Gastrocnemius medialis (tissue), 4 donors: Measurements from ENCODE around the gene PLCB3. TPM values are rescaled to one million over a fixed set of nuclear protein-coding genes. Genes with fewer than 3 reads are reported as not detected.

ENCODE experiments used
- ATAC-seq, 2 donors: fragments of 150-250 bp; one replicate each; pipeline ENCODE4 v1.9.1; 2016
- DNase-seq, 2 donors: peaks; one replicate each; pipeline ENCODE4 v3.0.0-alpha.2; 2019
- H3K27ac ChIP-seq, 4 donors: fragments of 200-600 bp; sonication (generic); 1 replicate in 1 of 4; 2 replicates in 3 of 4; pipeline ENCODE4 v1.5.1; 2016 to 2018; ENCODE audit warnings: mild to moderate bottlenecking in 2 of 4, moderate library complexity in 1 of 4
- H3K27me3 ChIP-seq, 3 donors: fragments of 200-600 bp; sonication (generic) in 2 of 3; 1 replicate in 1 of 3; 2 replicates in 2 of 3; pipeline versions ENCODE4 v1.5.1 to v1.6.0; 2016 to 2019; ENCODE audit warnings: mild to moderate bottlenecking in 1 of 3, moderate library complexity in 1 of 3
- H3K36me3 ChIP-seq, 2 donors: fragments of 200-600 bp; sonication (generic) in 1 of 2; one replicate each; pipeline ENCODE4 v1.5.1; 2017 to 2018
- H3K4me1 ChIP-seq, 2 donors: fragments of 200-600 bp; sonication (generic) in 1 of 2; one replicate each; pipeline ENCODE4 v1.5.1; 2016 to 2017; ENCODE audit warnings: mild to moderate bottlenecking in 2 of 2
- H3K4me3 ChIP-seq, 4 donors: fragments of 200-600 bp; sonication (generic) in 3 of 4; 1 replicate in 1 of 4; 2 replicates in 3 of 4; pipeline ENCODE4 v1.5.1; 2016 to 2019; ENCODE audit warnings: mild to moderate bottlenecking in 2 of 4
- H3K9me3 ChIP-seq, 3 donors: fragments of 200-600 bp; sonication (generic) in 2 of 3; 1 replicate in 1 of 3; 2 replicates in 2 of 3; pipeline ENCODE4 v1.5.1; 2016 to 2019
- POLR2A ChIP-seq, 2 donors: fragments of 450-650 bp; IDR thresholded peaks; one replicate each; pipeline ENCODE4 v1.6.1; 2017; ENCODE audit warnings: antibody characterized with exemption in 2 of 2, mild to moderate bottlenecking in 2 of 2, moderate library complexity in 2 of 2
- in situ Hi-C, 4 donors: fragments of 200-750 bp; cut with MboI; loops; one replicate each; pipeline versions ENCODE4 v1.15.0 to v1.8.0; 2017; ENCODE audit warnings: low sequenced_read_pairs in 4 of 4
- intact Hi-C: fragments of 100-400 bp; cut with DNase I; formaldehyde crosslinking; loops from one replicate; pipeline ENCODE4 v1.15.1; 2023; ENCODE audit warnings: low total_unique reads
- total RNA-seq, 4 donors: library from RNA; depleted of rRNA; stranded (reverse); fragments of >200 nt; gene quantifications; one replicate each; pipeline versions ENCODE4 v1.1.0 to v1.2.3, GENCODE V29; 2016
- TF ChIP-seq, protein P1 (sequence below), 5 experiments: fragments of 450-650 bp in 3 of 5; fragments of 200-600 bp in 2 of 5; sonication (generic) in 2 of 5; IDR thresholded peaks in 4 of 5; conservative IDR thresholded peaks in 1 of 5; 1 replicate in 4 of 5; 2 replicates in 1 of 5; pipeline ENCODE4 v1.5.1; 2016 to 2019; ENCODE audit warnings: antibody characterized with exemption in 5 of 5, mild to moderate bottlenecking in 3 of 5, moderate library complexity in 3 of 5

Gene PLCB3
- total RNA-seq, 4 donors from 2014 or later: 4.7 to 9.7 (median 6.2) TPM

DNA sequence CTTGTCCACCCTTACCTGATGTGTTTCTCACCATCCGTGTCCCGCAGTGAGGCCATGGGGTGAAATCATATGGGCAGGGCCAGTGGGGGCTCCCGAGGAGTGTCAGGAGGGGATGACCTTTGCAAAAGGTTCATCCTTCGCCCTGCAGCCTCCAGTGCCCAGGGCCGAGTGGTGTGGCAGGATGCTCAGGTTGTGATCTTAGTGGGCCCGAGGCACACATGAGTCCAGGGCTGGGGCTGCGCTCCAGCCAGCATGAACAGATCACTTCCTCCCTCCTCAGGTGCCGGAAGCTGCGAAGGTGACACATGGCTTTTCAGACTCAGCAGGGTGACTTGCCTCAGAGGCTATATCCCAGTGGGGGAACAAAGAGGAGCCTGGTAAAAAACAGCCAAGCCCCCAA is 13.3 kb upstream of the PLCB3 start:
- peaks cover 29 to 41% of the 10 kb centered on the region in 2 donors for H3K4me1 ChIP-seq

DNA sequence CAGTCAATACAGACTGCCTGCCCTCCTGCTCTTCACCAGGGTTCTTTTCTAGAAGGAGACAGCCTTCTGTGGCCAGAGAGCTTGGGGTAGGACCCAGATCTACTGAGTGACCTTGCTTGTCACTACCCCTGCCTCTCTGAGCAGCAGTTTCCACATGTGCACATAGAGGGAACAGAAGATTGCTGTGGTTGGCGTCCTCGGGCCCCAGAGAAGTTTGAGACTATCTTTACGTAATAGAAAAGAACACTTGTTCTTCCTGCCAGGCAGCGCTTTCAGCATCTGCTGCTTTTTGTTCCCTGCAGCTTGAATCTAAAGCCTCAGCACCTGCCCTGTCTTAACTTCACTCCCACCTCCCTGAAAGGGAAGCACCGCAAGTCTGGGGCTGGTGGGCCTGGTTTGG is 12.3 kb upstream of the PLCB3 start:
- DNase-seq: no peak
- ATAC-seq: no peak
- peak overlapping the region in 3 of 4 donors; percentile 92 to 100 (median 93) for H3K27ac ChIP-seq
- no peak overlapping the region for H3K4me3 ChIP-seq
- no peaks in the 10 kb centered on the region for H3K9me3 ChIP-seq
- H3K36me3 ChIP-seq: peaks cover 0 to 10% of the 10 kb centered on the region in 2 donors
- TF ChIP-seq, protein P1, sequence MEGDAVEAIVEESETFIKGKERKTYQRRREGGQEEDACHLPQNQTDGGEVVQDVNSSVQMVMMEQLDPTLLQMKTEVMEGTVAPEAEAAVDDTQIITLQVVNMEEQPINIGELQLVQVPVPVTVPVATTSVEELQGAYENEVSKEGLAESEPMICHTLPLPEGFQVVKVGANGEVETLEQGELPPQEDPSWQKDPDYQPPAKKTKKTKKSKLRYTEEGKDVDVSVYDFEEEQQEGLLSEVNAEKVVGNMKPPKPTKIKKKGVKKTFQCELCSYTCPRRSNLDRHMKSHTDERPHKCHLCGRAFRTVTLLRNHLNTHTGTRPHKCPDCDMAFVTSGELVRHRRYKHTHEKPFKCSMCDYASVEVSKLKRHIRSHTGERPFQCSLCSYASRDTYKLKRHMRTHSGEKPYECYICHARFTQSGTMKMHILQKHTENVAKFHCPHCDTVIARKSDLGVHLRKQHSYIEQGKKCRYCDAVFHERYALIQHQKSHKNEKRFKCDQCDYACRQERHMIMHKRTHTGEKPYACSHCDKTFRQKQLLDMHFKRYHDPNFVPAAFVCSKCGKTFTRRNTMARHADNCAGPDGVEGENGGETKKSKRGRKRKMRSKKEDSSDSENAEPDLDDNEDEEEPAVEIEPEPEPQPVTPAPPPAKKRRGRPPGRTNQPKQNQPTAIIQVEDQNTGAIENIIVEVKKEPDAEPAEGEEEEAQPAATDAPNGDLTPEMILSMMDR (IDR thresholded peaks at IDR 0.05 in 4 of 5, conservative IDR thresholded peaks at IDR 0.05 in 1 of 5): no peak
- TF ChIP-seq POLR2A (IDR thresholded peaks at IDR 0.05): no peak
- intact Hi-C loops: no loop called here
- H3K4me1 ChIP-seq: peaks cover 27 to 43% of the 10 kb centered on the region in 2 donors
- in situ Hi-C loops: no loop called here
- H3K27me3 ChIP-seq: no peaks in the 10 kb centered on the region

More for the DNA sequence above, 13.3 kb upstream of the PLCB3 start:
- Histone ChIP-seq H3K4me3 (no peak overlapping the region), H3K36me3 (peaks cover 0 to 5% of the 10 kb centered on the region in 2 donors), H3K9me3 (no peaks in the 10 kb centered on the region), H3K27me3 (no peaks in the 10 kb centered on the region), H3K27ac (peak overlapping the region in 1 of 4 donors; percentile 100)
- in situ Hi-C loops: no loop called here
- TF ChIP-seq, protein P1 (IDR thresholded peaks at IDR 0.05 in 4 of 5, conservative IDR thresholded peaks at IDR 0.05 in 1 of 5): no peak
- no peak for TF ChIP-seq POLR2A (IDR thresholded peaks at IDR 0.05)
- ATAC-seq: no peak
- DNase-seq: no peak
- intact Hi-C loops: no loop called here

DNA sequence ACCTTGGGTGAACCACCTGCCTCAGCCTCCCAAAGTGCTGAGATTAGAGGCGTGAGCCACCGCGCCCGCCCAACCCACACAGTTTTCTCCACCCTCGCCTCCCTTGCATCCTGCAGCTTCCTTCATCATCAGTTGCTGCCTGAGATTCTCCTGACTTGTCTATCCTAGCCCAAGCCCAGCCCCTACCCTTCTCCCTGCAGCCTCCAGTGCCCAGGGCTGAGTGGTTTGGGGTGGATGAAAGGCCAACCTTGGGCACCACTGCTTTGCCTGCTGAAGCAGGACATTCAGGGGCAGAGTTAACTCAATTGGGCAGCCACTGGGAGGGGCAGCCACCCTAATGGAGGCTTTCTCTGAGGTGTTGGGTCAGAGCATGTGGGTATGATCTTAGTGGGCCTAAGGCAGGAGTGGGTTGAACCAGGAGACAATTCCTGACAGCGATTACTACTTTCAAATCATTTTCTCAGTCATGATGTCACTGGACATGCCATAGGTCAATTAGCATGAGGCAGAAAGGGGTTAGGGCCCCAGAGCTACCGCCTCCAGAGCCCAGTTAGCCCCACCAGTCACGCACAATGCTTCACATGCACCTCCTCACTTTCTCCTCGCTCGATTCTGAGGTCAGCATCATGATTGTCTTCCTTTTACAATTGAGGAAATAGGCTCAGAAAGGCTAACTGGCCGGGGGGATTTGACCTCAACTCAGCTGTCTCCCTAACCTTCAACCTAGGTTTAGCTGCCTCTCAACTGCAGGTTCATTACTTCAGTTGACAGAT is 11.5 kb upstream of the PLCB3 start:
- DNase-seq (no peak), ATAC-seq (no peak)
- Histone ChIP-seq H3K4me3 (peak overlapping the region; percentile 85 to 96 (median 86)), H3K27me3 (no peaks in the 10 kb centered on the region), H3K36me3 (peaks cover 0 to 13% of the 10 kb centered on the region in 2 donors), H3K27ac (peak overlapping the region; percentile 92 to 100 (median 96)), H3K4me1 (peaks cover 32 to 45% of the 10 kb centered on the region in 2 donors), H3K9me3 (no peaks in the 10 kb centered on the region)
- TF ChIP-seq, protein P1 (IDR thresholded peaks at IDR 0.05 in 4 of 5, conservative IDR thresholded peaks at IDR 0.05 in 1 of 5): no peak
- TF ChIP-seq POLR2A (IDR thresholded peaks at IDR 0.05): no peak
- intact Hi-C loops: loop anchor here (2.0 to 10.0 kb wide), 2 partner anchors 31 to 635 kb away; partner anchors contain the start of gene EHD1
- in situ Hi-C loops: no loop called here

DNA sequence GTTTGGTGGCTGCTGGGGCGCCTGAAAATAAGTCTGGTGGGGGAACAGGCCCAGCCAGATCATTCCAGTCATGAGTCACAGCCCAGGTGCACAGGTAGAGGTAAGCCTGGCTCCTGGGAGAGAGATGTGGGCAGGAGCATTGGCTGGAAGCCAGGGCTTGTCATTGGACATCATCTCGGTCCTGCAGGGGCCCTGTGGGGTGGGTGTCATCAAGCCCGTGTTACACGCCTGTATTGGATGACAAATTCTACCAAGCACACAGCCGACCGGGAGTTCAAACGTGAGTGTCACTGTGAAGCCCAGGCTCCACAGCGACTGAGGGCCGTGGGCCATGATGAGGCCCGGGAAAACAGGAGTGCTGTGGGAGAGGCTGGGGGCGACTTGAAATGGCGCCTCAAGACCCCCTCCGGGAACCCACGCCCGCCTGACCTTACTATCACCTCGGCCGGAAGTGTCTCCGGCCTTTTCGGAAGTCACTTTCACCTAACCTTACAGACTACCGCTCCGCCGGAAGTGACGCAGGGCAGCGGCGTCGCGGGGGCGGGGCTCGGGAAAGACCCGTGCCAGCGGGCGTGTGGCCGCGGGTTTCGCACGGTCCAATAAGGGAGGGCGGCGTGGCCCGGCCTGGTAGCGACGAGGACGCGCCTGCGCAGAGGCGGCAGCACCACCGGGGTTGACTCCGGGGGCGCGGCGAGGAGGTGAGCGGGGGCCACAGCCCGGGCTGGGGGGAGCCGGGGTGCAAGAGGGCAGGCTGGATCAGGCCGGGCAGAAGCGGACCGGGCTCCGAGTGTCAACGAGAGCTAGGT is 10.7 kb upstream of the PLCB3 start, which contains the start of gene FKBP2:
Gene FKBP2 (plus strand): TSS at position 661 of the 806 bp plus-strand sequence. CDS start 1,293 bp downstream, outside the sequence.
- TF ChIP-seq POLR2A (IDR thresholded peaks at IDR 0.05): peak; percentile 97 to 98
- TF ChIP-seq, protein P1 (IDR thresholded peaks at IDR 0.05 in 4 of 5, conservative IDR thresholded peaks at IDR 0.05 in 1 of 5): no peak
- DNase-seq (peak; percentile 94 to 98), ATAC-seq (peak; percentile 64 to 69)
- in situ Hi-C loops: no loop called here
- Histone ChIP-seq H3K27ac (peak within 1 kb of the TSS; percentile 92 to 100 (median 96)), H3K4me1 (peaks cover 33 to 42% of the 10 kb centered on the region in 2 donors), H3K27me3 (no peaks in the 10 kb centered on the region), H3K9me3 (no peaks in the 10 kb centered on the region), H3K36me3 (peaks cover 0 to 13% of the 10 kb centered on the region in 2 donors), H3K4me3 (peak within 1 kb of the TSS; percentile 85 to 96 (median 91))
- intact Hi-C loops: loop anchor here (2.0 to 10.0 kb wide), 2 partner anchors 30 to 634 kb away; partner anchors contain the start of gene EHD1
